Measurements from ENCODE around the gene HRG.
"Not testable (repeated sequence)": the region's sequence is repeated elsewhere in the genome, so short reads cannot be mapped to it uniquely, and the experiment has no call there.

The HRG gene

DNA sequence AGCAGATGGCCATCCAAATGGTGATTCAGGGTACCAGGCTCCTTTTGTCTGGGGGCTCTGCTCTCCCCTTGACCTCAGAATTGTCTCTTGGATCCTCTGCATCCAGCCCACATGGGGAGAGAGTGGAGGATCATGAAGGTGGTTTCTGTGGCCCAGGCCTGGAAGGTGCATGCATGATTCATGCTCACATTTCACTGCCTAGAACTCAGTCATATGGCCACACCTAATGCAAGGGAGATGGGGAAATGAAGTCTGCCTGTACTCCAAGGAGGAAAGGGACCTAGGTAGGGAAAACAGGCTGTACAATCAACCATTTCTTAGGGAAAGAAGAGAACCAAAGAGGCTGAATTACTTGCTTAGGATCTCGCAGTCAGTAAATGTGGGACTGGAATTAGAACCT lies 15.1 kb downstream of the HRG start:
- no peak for DNase-seq (ENCODE audit: low spot score)

GRCh38 chr3:186682812-186683211 lies 17.0 kb downstream of the HRG start:
- no peak for DNase-seq (ENCODE audit: low spot score)

DNA sequence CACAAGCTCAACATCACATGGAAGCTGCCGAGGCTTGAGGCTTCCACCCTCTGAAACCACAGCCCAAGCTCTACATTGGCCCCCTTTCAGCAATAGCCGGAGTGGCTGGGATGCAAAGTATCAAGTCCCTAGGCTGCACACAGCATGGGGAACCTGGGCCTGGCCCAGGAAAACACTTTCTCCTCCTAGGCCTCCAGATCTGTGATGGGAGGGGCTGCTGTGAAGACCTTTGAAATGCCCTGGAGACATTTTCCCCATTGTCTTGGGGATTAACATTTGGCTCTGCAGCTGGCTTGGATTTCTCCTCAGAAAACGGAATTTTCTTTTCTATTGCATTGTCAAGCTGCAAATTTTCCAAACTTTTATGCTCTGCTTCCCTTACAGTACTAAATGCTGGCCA lies 18.2 kb downstream of the HRG start:
- no peak for DNase-seq (ENCODE audit: low spot score)

DNA sequence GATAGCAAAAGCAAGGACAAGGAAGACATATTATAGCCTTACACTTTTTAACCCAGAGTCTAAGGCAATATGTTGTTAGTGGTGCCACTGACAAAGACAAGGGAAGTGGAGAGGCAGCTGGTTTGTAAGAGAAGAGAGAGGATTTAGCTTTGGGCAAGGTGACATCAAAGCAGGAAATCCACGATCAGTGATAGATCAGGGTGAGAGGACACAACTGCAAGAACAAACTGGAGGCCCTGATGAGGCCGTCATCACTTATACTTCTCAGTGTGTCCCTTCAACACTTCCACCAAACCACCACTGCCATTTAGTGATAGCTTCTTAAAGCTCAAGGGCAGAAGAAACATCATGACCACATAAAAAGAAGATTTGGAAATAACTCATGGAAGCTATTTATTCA lies 20.7 kb downstream of the HRG start:
- DNase-seq (ENCODE audit: low spot score), result not testable (repeated sequence)

DNA sequence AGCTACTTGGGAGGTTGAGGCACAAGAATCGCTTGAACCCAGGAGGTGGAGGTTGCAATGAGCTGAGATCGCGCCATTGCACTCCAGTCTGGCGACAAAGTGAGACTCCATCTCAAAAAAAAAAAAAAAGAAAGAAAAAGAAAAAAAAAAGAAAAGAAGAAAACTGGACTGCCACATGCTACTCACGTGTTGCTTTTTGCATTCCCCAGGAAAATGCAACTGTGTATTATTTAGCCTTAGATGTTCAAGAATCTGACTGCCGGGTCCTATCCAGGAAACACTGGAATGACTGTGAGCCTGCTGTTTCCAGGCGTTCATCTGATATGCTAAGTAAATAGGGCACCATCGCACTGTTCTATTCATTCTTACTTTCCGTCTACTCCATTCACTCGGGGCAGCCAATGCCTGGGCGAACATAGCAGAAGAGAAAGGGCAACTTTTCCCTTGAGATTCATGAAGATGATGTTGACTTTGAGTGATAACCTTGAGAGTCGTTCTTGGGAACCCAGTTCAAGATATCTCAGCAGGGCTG lies 21.4 kb downstream of the HRG start:
- DNase-seq (ENCODE audit: low spot score), result no peak

GRCh38 chr3:186690304-186690703 lies 24.5 kb downstream of the HRG start:
- not testable (repeated sequence) for DNase-seq (ENCODE audit: low spot score)

- DNase-seq (ENCODE audit: low spot score), result no peak
Measured at GRCh38 chr3:186691676-186692075, 25.9 kb downstream of the HRG start.

GRCh38 chr3:186693843-186694242 lies 28.0 kb downstream of the HRG start:
- no peak for DNase-seq (ENCODE audit: low spot score)

GRCh38 chr3:186694288-186695032 lies 28.6 kb downstream of the HRG start:
- no peak for DNase-seq (ENCODE audit: low spot score)

DNA sequence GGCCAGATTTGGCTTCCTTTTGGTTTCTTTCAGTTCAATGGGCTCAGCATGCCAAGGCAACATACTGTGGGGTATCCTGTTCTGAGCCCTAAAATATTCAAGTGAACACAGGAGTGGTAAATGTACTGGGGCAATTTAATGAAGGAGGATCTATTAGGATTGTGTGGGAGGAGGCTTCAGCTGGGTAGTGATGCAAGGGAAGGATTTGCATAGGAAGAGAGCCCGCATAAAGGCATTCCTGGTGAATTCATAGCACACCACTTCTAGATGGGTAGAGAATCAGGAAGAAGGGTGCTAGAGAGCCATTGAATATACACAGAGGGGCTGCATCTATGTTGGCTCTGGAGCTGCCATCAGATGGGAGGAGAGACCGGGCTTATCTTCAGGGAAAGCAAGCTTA lies 30.7 kb downstream of the HRG start:
- no peak for DNase-seq (ENCODE audit: low spot score)

- DNase-seq (ENCODE audit: low spot score), result no peak
Measured at GRCh38 chr3:186697510-186697909, 31.7 kb downstream of the HRG start.

GRCh38 chr3:186700267-186700666 lies 34.5 kb downstream of the HRG start:
- DNase-seq (ENCODE audit: low spot score), result no peak

DNA sequence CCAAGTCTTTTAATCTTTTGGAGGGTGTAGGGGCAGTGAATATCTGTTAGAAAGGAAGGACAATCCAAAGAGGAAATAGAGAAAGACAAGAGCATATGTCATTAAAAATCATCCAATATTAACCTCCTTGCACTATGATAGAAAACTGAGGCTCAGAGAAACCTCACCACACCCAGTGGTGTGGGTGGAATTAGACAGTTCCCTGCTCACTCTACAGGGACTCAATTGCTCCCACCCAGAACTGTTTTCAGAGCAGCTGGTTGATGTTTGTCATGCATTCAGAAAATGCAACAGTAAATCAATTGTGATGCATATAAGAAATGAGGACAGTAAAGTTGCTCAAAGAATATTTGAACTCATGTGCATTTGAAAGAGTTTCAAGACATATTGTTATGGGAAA lies 36.6 kb downstream of the HRG start:
- DNase-seq (ENCODE audit: low spot score), result not testable (repeated sequence)

- no peak for DNase-seq (ENCODE audit: low spot score)
Measured at GRCh38 chr3:186705882-186706780, 40.3 kb downstream of the HRG start.

DNA sequence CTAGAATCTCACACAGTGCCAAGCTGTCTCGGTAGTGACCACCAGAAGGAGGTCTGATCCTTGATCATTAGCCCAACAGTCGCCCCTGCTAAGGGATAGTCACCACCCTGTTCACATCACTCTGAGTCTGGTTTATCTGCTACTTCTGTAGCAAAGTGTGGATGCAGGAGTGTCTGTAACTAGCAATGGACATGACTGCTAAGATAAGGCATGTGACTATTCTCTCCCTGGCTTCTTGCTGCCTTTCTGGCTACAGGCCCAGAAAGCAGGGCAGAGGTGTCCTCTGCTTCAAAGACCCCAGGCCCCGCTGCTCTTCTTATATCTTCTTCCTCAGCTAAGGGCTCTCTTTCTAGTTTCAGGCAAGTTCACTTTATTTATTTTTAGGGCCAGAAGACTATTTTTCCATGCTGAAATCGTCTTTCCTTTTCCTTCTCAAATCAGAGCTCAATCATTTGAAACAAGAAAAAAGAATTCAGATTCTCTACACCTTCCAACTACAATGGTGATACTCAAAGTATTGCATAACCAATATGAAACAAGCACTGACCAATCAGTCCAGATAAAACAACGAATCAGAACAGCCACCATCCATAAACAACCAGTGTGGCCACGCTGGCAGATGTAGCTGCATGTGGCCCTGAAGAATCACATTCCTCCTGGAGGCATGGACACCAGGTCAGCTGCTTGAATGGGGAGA lies 43.3 kb downstream of the HRG start:
- no peak for DNase-seq (ENCODE audit: low spot score)

GRCh38 chr3:186710694-186711093 lies 44.9 kb downstream of the HRG start:
- DNase-seq (ENCODE audit: low spot score), result not testable (repeated sequence)

GRCh38 chr3:186713499-186713898 lies 47.7 kb downstream of the HRG start:
- DNase-seq (ENCODE audit: low spot score), result no peak

- DNase-seq (ENCODE audit: low spot score), result no peak
Measured at GRCh38 chr3:186717039-186717457, 51.2 kb downstream of the HRG start, which contains the start of gene KNG1. Gene KNG1, plus strand, starts transcription at chr3:186717359. Its CDS starts 184 bp downstream, at chr3:186717543.

DNA sequence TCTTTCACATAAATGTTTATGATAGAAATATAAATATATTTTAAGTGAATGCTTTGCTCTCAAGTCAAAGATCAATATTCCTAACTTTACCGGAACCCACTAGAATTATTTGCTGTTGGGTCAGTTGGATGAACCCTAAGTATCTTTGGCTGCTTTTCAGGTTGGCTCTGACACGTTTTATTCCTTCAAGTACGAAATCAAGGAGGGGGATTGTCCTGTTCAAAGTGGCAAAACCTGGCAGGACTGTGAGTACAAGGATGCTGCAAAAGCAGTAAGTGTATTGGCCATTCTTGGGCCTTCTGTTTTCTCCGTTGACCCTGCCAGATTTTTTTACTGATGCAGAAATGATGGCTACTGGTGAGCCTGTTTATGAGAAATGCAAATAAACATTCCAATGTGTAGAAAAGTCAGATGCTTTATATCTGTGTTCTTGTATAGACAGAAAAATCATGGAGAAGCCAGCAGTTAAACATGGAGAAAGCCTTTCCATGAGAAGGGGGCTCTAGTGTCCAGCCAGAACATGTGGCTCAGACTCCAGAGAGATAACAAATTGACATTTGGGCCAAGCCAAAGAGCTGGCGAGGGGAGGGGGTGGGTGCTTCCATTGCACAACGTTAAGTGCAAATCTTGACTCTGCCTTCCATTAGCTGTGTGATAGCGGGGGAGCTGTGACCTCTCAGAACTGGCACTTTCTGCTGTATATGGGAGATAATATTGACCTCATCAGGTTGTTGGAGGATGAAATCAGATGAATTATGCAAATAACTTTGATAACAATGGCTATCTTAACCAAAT lies 54.3 kb downstream of the HRG start:
- DNase-seq (ENCODE audit: low spot score), result no peak

DNA sequence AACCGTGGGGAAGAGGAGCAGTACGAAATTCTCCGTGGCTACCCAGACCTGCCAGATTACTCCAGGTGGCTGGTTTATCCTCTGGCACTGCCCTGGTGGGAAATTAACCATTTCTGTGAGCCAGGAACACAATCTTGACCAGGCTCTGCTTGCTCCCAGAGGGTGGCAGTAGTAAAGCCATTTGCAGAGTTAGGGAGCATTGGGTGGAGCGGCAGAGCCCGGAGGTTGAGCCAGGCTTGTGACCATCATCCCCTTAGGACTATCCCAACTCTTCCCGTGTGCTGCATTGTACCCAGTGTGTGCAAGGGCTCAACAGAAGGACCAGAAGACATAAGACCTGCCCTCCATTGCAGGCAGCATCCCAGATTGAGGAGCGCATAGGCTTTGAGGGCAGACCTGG lies 56.6 kb downstream of the HRG start:
- DNase-seq (ENCODE audit: low spot score), result peak; percentile 28

DNA sequence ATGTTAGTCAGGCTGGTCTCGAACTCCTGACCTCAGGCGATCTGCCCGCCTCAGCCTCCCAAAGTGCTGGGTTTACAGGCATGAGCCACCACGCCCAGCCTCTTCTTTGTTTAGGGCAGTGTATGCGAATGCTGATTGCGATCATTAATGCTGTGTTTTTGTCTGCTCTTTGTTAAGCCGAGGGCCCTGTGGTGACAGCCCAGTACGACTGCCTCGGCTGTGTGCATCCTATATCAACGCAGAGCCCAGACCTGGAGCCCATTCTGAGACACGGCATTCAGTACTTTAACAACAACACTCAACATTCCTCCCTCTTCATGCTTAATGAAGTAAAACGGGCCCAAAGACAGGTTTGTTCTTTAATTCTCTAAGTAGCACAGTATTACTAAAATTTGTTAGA lies 59.1 kb downstream of the HRG start:
- DNase-seq (ENCODE audit: low spot score), result no peak
